ENCODE results near the gene POLA2.

GRCh38 chr11:65321828-65322485 is 60.2 kb downstream of the POLA2 start:
- TF ChIP-seq GLIS3 (CRISPR knock-in tag; IDR thresholded peaks at IDR 0.05) (no peak), BACH2 (CRISPR knock-in tag; IDR thresholded peaks at IDR 0.05; ENCODE audit: borderline replicate concordance) (no peak), TOX (CRISPR knock-in tag; IDR thresholded peaks at IDR 0.05; ENCODE audit: borderline replicate concordance) (no peak)
- TF ChIP-seq, protein P1, sequence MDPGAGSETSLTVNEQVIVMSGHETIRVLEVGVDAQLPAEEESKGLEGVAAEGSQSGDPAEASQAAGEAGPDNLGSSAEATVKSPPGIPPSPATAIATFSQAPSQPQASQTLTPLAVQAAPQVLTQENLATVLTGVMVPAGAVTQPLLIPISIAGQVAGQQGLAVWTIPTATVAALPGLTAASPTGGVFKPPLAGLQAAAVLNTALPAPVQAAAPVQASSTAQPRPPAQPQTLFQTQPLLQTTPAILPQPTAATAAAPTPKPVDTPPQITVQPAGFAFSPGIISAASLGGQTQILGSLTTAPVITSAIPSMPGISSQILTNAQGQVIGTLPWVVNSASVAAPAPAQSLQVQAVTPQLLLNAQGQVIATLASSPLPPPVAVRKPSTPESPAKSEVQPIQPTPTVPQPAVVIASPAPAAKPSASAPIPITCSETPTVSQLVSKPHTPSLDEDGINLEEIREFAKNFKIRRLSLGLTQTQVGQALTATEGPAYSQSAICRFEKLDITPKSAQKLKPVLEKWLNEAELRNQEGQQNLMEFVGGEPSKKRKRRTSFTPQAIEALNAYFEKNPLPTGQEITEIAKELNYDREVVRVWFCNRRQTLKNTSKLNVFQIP (CRISPR knock-in tag; IDR thresholded peaks at IDR 0.05; ENCODE audit: borderline replicate concordance, low read depth), result no peak

Measured in SK-N-SH treated with all-trans-retinoic acid at 6 μM for 48 hours (cell line).